ENCODE data around the gene PRKCE.

PRKCE gene

DNA sequence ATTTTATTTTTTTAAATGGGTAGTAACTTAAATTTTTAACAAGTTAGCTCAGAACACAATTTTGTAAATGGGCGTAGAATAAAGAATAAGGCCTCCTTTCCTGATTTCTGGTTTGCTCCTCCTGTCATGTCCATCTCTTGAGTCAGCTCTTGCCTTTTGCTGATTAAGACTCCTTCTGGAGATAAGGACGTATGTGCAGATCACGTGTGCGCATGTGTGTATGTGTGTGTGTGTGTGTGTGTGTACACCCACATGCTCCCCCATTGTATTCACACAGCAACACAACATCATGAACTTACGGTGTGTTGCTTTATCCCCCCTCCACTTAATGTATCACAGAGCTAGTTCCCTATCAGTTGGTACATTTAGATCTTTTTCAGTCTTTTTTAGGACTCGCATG, 182.9 kb downstream of the PRKCE start:
- no peak overlapping the region for H3K27ac ChIP-seq (ENCODE audit: low read depth, low read length)
- H3K36me3 ChIP-seq (ENCODE audit: insufficient read depth, low read length), result no peaks in the 10 kb centered on the region
- no peak overlapping the region for H3K9ac ChIP-seq (ENCODE audit: low read depth, low read length)
- H3K27me3 ChIP-seq (ENCODE audit: insufficient read depth, low read length), result no peaks in the 10 kb centered on the region
- H3K4me1 ChIP-seq (ENCODE audit: insufficient read depth, low read length), result peaks cover 10% of the 10 kb centered on the region
- H3K4me3 ChIP-seq (ENCODE audit: low read length), result no peak overlapping the region
- WGBS, result 100% methylated on average over 3 of the region's 6 CpGs
- peaks cover 14% of the 10 kb centered on the region; the same call in 1 of the 2 replicates for H3K9me3 ChIP-seq (ENCODE audit: insufficient read depth, low read depth, low read length)

DNA sequence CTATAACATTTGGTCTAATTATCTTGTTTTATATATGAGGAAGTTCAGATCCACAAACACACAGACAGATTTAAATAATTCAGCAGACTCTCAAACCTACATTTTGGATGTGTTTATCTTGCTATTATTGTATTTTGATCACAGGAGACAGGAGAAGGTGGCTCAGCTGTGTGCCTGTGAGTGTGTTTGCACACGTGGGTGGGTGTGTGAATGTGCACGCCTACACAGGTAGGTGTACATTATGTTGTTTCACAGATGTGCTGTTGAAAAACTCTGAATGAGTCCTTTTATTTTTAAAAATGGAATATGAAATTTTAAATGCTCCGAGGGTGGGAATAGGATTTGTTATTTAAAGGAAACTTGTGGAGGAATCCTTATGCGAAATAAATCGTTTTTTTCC, 183.4 kb downstream of the PRKCE start:
- no peak overlapping the region for H3K4me3 ChIP-seq (ENCODE audit: low read length)
- no peak overlapping the region for H3K9ac ChIP-seq (ENCODE audit: low read depth, low read length)
- H3K27me3 ChIP-seq (ENCODE audit: insufficient read depth, low read length), result no peaks in the 10 kb centered on the region
- H3K9me3 ChIP-seq (ENCODE audit: insufficient read depth, low read depth, low read length), result peaks cover 12% of the 10 kb centered on the region; the same call in 1 of the 2 replicates
- H3K36me3 ChIP-seq (ENCODE audit: insufficient read depth, low read length), result no peaks in the 10 kb centered on the region
- no peak overlapping the region for H3K27ac ChIP-seq (ENCODE audit: low read depth, low read length)
- H3K4me1 ChIP-seq (ENCODE audit: insufficient read depth, low read length), result peaks cover 10% of the 10 kb centered on the region
- 96% methylated on average over 3 of the region's 5 CpGs for WGBS

DNA sequence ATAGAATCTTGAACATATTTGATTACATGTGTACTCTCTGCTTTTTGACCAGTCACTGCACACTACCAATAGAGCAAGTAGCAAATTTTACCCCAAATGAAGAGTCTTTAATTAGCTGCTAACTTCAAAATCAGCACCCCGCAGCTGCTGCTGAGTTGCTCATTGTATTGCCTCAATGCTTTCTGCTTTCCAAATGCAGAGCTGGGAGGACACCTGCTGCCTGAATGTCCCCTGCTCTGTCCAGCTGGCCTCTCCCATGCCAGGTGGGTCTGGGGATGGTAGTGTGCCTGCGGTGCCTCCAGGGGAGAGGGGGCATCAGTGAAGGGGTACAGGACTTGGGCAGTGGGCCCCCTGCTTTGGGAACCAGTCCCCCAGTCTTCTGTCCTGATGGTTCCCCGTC, 184.8 kb downstream of the PRKCE start:
- peaks cover 10% of the 10 kb centered on the region for H3K4me1 ChIP-seq (ENCODE audit: insufficient read depth, low read length)
- no peaks in the 10 kb centered on the region for H3K27me3 ChIP-seq (ENCODE audit: insufficient read depth, low read length)
- H3K4me3 ChIP-seq (ENCODE audit: low read length), result no peak overlapping the region
- H3K9me3 ChIP-seq (ENCODE audit: insufficient read depth, low read depth, low read length), result no peaks in the 10 kb centered on the region
- WGBS, result 52% methylated on average over 3 of the region's 3 CpGs
- no peak overlapping the region for H3K9ac ChIP-seq (ENCODE audit: low read depth, low read length)
- H3K36me3 ChIP-seq (ENCODE audit: insufficient read depth, low read length), result no peaks in the 10 kb centered on the region
- H3K27ac ChIP-seq (ENCODE audit: low read depth, low read length), result no peak overlapping the region

DNA sequence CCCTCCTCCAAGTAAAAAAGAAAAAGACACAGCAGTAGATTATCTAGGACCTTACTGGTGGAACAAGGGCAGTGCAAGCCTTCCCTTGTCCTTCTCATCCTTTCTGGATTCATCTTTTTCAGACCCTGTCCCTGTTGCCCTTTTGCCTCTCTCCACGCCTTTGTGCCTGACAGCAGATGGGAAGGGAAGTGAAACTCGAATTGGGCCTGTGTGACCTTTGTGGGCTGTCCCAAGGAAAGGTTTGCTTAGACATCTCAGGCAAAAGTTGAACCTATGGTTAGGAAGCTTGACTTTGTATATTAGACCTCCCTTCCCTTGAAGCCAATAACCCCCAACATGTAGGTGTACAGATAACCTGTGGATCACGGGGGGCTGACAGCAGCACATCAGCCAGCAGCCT, 185.3 kb downstream of the PRKCE start:
- Histone ChIP-seq H3K36me3 (ENCODE audit: insufficient read depth, low read length) (no peaks in the 10 kb centered on the region), H3K4me1 (ENCODE audit: insufficient read depth, low read length) (peaks cover 10% of the 10 kb centered on the region), H3K9me3 (ENCODE audit: insufficient read depth, low read depth, low read length) (no peaks in the 10 kb centered on the region), H3K27me3 (ENCODE audit: insufficient read depth, low read length) (no peaks in the 10 kb centered on the region), H3K27ac (ENCODE audit: low read depth, low read length) (no peak overlapping the region), H3K9ac (ENCODE audit: low read depth, low read length) (no peak overlapping the region), H3K4me3 (ENCODE audit: low read length) (no peak overlapping the region)
- 78% methylated on average over 3 of the region's 3 CpGs for WGBS

DNA sequence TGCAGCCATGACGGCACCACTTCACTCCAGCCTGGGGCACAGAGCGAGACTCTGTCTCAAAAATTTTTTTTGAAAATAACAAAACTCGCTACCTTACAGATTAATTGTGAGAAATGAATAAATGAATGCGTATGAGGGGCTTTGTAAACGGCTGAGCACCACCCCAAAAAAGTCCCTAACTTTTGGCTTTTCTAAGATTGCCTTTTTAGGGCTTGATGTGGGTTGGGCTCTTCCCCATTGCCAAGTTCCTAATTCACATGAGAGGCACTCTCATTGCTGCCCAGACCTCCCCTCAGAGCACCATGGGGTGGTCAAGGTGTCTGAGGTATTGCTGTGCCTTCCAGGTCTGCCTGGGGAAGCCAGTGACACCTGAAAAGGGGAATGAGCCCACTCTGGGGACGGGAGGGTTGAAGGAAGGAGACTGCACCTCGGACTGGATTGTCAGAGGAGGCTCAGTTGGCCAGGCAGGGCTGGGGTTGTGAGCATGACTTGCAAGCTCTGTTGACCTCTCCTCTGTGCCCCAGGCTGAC, 186.4 kb downstream of the PRKCE start:
- H3K27ac ChIP-seq (ENCODE audit: low read depth, low read length), result no peak overlapping the region
- no peak overlapping the region for H3K4me3 ChIP-seq (ENCODE audit: low read length)
- WGBS, result 84% methylated on average over 6 of the region's 7 CpGs
- peaks cover 10% of the 10 kb centered on the region for H3K4me1 ChIP-seq (ENCODE audit: insufficient read depth, low read length)
- no peak overlapping the region for H3K9ac ChIP-seq (ENCODE audit: low read depth, low read length)
- no peaks in the 10 kb centered on the region for H3K27me3 ChIP-seq (ENCODE audit: insufficient read depth, low read length)
- no peaks in the 10 kb centered on the region for H3K36me3 ChIP-seq (ENCODE audit: insufficient read depth, low read length)
- H3K9me3 ChIP-seq (ENCODE audit: insufficient read depth, low read depth, low read length), result no peaks in the 10 kb centered on the region

DNA sequence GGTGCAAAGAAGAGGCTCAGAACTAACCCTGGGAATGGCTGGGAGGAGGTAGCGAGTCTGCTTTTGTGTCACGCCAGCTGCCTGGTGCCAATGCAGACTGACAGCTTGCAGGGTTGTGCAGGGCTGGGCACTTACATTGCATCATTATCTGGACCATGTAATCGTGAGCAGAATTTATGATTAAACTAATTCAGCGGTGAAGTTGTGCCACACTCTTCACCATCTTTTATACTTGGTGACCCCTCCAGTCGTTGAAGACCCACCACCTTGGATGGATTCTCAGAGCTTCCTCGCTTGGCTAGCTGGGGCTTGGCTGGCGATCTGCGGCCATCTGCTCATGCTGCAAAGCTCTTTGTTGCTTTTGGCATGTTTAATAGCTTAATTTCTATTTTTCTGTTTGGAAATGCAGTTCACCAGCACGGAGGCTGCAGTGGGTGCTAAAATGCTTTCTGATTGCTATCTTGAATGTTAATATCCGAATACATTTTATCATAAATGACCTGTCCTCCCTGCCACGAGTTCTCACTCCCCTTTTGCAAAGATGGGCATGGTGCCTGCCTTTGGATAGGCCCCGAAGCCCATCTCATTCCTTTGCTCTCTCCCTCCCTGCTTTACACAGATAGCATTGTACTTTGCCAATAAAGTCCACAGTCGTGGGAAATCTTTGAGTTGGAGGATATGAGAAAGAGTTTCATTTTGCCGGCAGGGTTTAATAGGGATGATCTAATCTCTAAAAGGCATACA, 188.2 kb downstream of the PRKCE start:
- Histone ChIP-seq H3K36me3 (ENCODE audit: insufficient read depth, low read length) (no peaks in the 10 kb centered on the region), H3K4me1 (ENCODE audit: insufficient read depth, low read length) (peaks cover 10% of the 10 kb centered on the region), H3K4me3 (ENCODE audit: low read length) (no peak overlapping the region), H3K9me3 (ENCODE audit: insufficient read depth, low read depth, low read length) (no peaks in the 10 kb centered on the region), H3K27ac (ENCODE audit: low read depth, low read length) (no peak overlapping the region), H3K9ac (ENCODE audit: low read depth, low read length) (no peak overlapping the region), H3K27me3 (ENCODE audit: insufficient read depth, low read length) (no peaks in the 10 kb centered on the region)
- 92% methylated on average over 13 of the region's 14 CpGs for WGBS

DNA sequence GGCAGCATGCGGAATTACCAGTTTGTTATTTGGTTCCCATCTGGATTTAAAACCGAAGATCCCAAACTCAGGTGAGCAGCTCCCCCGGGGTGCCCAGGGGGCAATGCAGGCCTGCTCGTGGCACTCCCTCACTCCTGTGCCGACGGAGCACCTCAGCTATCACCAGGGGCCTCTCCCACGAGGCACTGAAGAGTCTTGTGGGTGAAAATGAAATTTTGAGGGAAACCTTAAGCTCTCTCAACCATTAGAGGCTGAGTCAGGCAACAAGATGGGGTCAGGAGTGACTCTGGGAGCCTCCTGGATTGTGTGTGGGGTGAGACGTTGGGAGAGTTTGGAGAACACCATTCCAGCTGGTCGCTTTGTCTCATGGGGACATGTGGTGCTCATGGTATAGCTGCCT, 189.0 kb downstream of the PRKCE start:
- no peak overlapping the region for H3K27ac ChIP-seq (ENCODE audit: low read depth, low read length)
- H3K9me3 ChIP-seq (ENCODE audit: insufficient read depth, low read depth, low read length), result no peaks in the 10 kb centered on the region
- no peak overlapping the region for H3K9ac ChIP-seq (ENCODE audit: low read depth, low read length)
- no peak overlapping the region for H3K4me3 ChIP-seq (ENCODE audit: low read length)
- peaks cover 10% of the 10 kb centered on the region for H3K4me1 ChIP-seq (ENCODE audit: insufficient read depth, low read length)
- no peaks in the 10 kb centered on the region for H3K27me3 ChIP-seq (ENCODE audit: insufficient read depth, low read length)
- no peaks in the 10 kb centered on the region for H3K36me3 ChIP-seq (ENCODE audit: insufficient read depth, low read length)
- 90% methylated on average over 9 of the region's 9 CpGs for WGBS

DNA sequence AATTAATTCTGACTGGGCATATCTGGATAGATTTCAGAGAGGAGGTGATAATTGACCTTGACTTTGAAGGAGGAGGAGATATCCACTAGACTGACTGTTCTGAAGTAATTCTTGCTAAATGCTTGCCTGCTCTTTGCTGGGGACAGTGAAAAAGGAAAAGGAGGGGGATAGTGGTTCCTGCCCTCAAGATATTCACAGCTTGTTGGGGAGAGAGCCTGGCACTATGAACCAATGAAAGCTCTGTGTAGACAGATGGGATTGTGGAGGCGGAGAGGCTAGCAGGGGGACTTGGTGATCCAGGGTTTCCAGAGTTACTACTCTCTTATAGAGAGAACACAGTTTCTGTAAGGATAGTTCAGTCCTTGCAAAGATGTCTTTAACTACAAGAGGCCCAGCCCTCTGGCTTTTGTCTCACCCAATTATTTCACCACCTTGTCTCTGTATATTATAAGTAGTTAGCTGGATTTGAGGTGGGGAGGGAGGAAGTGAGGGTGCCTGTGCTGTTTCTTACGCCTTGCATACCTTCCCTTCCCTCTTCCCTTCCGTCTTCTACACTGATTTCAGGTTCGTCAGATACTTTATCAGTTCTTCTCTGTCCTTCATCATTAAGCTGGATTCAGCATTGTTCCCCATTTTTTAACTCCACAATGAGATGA, 190.4 kb downstream of the PRKCE start:
- no peak overlapping the region for H3K9ac ChIP-seq (ENCODE audit: low read depth, low read length)
- peaks cover 2% of the 10 kb centered on the region for H3K4me1 ChIP-seq (ENCODE audit: insufficient read depth, low read length)
- 88% methylated on average over 4 of the region's 4 CpGs for WGBS
- no peaks in the 10 kb centered on the region for H3K9me3 ChIP-seq (ENCODE audit: insufficient read depth, low read depth, low read length)
- no peaks in the 10 kb centered on the region for H3K36me3 ChIP-seq (ENCODE audit: insufficient read depth, low read length)
- H3K27me3 ChIP-seq (ENCODE audit: insufficient read depth, low read length), result no peaks in the 10 kb centered on the region
- H3K27ac ChIP-seq (ENCODE audit: low read depth, low read length), result no peak overlapping the region
- H3K4me3 ChIP-seq (ENCODE audit: low read length), result no peak overlapping the region

DNA sequence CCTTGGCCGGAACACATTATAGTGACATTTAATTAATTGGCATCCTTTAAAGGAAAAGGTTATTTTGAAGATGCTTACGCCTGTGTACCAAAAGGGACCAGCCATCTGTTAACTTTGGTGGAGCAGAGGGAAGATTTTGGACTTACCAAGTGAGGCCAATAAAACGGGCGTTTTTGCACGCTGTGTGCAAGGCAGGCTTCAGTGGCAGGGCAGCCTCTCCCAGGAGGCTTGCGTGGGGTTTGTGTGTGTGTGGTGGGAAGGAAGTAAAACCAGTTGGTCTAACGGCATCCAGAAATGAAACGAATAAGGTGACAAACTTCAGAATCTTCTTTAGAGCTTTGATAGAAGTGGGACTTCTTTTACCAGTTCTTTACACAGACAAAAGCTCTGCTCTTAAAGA, 191.7 kb downstream of the PRKCE start:
- Histone ChIP-seq H3K9me3 (ENCODE audit: insufficient read depth, low read depth, low read length) (no peaks in the 10 kb centered on the region), H3K4me1 (ENCODE audit: insufficient read depth, low read length) (no peaks in the 10 kb centered on the region), H3K36me3 (ENCODE audit: insufficient read depth, low read length) (no peaks in the 10 kb centered on the region), H3K4me3 (ENCODE audit: low read length) (no peak overlapping the region), H3K9ac (ENCODE audit: low read depth, low read length) (no peak overlapping the region), H3K27ac (ENCODE audit: low read depth, low read length) (no peak overlapping the region), H3K27me3 (ENCODE audit: insufficient read depth, low read length) (no peaks in the 10 kb centered on the region)
- 94% methylated on average over 7 of the region's 8 CpGs for WGBS

DNA sequence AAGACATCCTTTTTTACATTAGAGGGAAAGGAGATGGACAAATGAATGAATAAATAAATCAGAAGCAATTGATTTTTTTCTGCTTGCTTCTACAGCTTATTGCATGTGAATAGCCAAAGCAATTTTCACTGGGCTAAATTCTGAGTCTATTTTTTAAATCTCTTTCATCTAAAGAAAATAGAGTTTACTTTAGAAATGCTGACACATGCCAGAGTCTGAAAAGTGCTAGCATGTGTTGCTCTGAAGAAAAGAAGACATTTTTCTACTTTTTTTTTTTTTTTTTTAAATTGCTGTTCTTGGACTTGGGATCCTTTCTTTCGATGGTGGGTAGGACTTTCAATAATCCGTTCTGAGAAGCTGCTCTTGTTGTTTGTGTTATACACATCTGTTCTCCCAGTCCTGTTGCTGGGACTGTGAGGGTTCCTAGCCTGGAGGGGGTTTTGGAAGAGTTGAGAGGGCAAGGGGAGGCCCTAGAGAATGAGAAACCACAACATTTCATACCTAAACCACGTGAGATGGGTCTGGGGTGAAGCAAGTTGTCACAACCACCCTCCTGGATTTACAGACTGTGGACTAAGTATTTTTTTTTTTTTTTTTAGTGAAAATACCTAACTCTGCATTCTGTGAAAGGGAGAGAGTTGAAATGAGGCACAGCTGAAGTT, 193.5 kb downstream of the PRKCE start:
- H3K4me3 ChIP-seq (ENCODE audit: low read length), result no peak overlapping the region
- no peaks in the 10 kb centered on the region for H3K27me3 ChIP-seq (ENCODE audit: insufficient read depth, low read length)
- H3K9me3 ChIP-seq (ENCODE audit: insufficient read depth, low read depth, low read length), result no peaks in the 10 kb centered on the region
- H3K4me1 ChIP-seq (ENCODE audit: insufficient read depth, low read length), result no peaks in the 10 kb centered on the region
- no peaks in the 10 kb centered on the region for H3K36me3 ChIP-seq (ENCODE audit: insufficient read depth, low read length)
- no peak overlapping the region for H3K27ac ChIP-seq (ENCODE audit: low read depth, low read length)
- 94% methylated on average over 2 of the region's 3 CpGs for WGBS
- H3K9ac ChIP-seq (ENCODE audit: low read depth, low read length), result no peak overlapping the region

DNA sequence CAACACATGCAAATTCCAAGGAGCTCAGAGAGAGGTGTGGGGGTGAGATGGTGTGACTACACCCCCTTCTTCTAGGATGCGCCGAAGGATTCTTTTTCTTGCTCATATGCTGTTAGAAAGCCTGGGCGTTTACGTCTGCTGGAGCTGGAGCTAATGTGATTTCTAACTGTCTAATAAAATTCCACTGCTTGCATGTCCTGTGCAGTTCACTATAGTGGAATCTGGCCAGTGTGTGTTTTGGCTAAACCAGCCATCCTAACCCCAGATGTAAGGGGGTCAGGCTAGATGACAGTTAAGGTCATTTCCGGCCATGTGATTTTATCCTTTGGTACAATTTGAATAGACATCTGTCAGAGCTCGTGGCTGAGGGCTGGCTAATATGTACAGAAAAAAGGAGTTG, 194.1 kb downstream of the PRKCE start:
- H3K9me3 ChIP-seq (ENCODE audit: insufficient read depth, low read depth, low read length), result no peaks in the 10 kb centered on the region
- H3K9ac ChIP-seq (ENCODE audit: low read depth, low read length), result no peak overlapping the region
- no peaks in the 10 kb centered on the region for H3K27me3 ChIP-seq (ENCODE audit: insufficient read depth, low read length)
- 96% methylated on average over 6 of the region's 6 CpGs for WGBS
- H3K27ac ChIP-seq (ENCODE audit: low read depth, low read length), result no peak overlapping the region
- H3K4me3 ChIP-seq (ENCODE audit: low read length), result no peak overlapping the region
- no peaks in the 10 kb centered on the region for H3K4me1 ChIP-seq (ENCODE audit: insufficient read depth, low read length)
- no peaks in the 10 kb centered on the region for H3K36me3 ChIP-seq (ENCODE audit: insufficient read depth, low read length)

Data from HUES64 (cell line).